Neuronal stem cell (in vitro differentiated cells): Measurements from ENCODE around the gene ZC3H12C.

Experiments
- DNase-seq: peaks from one replicate; pipeline ENCODE4 v3.0.0-alpha.2; 2013; ENCODE audit warnings: low spot score
- H2AFZ ChIP-seq: one replicate; pipeline ENCODE4 v1.6.1; 2013; ENCODE audit warnings: mild to moderate bottlenecking, low read length, inconsistent platforms
- H2AK5ac ChIP-seq: 2 replicates; pipeline ENCODE4 v1.6.1; 2013; ENCODE audit warnings: low read depth, mild to moderate bottlenecking, inconsistent platforms, low read length, moderate library complexity, mixed read lengths
- H2BK120ac ChIP-seq: 2 replicates; pipeline ENCODE4 v1.6.1; 2013; ENCODE audit warnings: low read depth, mild to moderate bottlenecking, inconsistent platforms, low read length, moderate library complexity, mixed read lengths
- H2BK12ac ChIP-seq: one replicate; pipeline ENCODE4 v1.6.1; 2013; ENCODE audit warnings: low read length, inconsistent platforms
- H2BK15ac ChIP-seq: 2 replicates; pipeline ENCODE4 v1.6.1; 2013; ENCODE audit warnings: mild to moderate bottlenecking, low read length, inconsistent platforms, mixed read lengths
- H2BK5ac ChIP-seq: one replicate; pipeline ENCODE4 v1.6.1; 2013; ENCODE audit warnings: inconsistent platforms, mild to moderate bottlenecking, low read length, moderate library complexity
- H3K14ac ChIP-seq: one replicate; pipeline ENCODE4 v1.6.1; 2013; ENCODE audit warnings: low read length, inconsistent platforms
- H3K18ac ChIP-seq: 2 replicates; pipeline ENCODE4 v1.6.1; 2013; ENCODE audit warnings: low read length, inconsistent platforms
- H3K23ac ChIP-seq: 2 replicates; pipeline ENCODE4 v1.6.1; 2013; ENCODE audit warnings: low read depth, mild to moderate bottlenecking, mixed read lengths, low read length, inconsistent platforms; ENCODE audit not compliant: poor library complexity
- H3K27ac ChIP-seq: replicated peaks from 3 replicates; pipeline ENCODE4 v1.5.1; 2013; ENCODE audit warnings: low read length, inconsistent platforms
- H3K27me3 ChIP-seq, 3 experiments: 2 replicates each; pipeline ENCODE4 v1.6.1; 2013; ENCODE audit warnings: low read length in 3 of 3, mild to moderate bottlenecking in 2 of 3, inconsistent platforms in 1 of 3, low read depth in 1 of 3, mixed read lengths in 1 of 3, moderate library complexity in 1 of 3; ENCODE audit not compliant: control insufficient read depth in 3 of 3, insufficient read depth in 3 of 3
- H3K36me3 ChIP-seq, 2 donors: replicated peaks in 1 of 2; 2 replicates each; pipeline ENCODE4 v1.6.1; 2013; ENCODE audit warnings: low read length in 2 of 2; ENCODE audit not compliant: control insufficient read depth in 2 of 2, insufficient read depth in 2 of 2
- H3K4ac ChIP-seq: 2 replicates; pipeline ENCODE4 v1.6.1; 2013; ENCODE audit warnings: inconsistent platforms, mild to moderate bottlenecking, low read length, moderate library complexity
- H3K4me1 ChIP-seq, 2 donors: 1 replicate in 1 of 2; 2 replicates in 1 of 2; pipeline ENCODE4 v1.6.1; 2013; ENCODE audit warnings: low read length in 2 of 2, low read depth in 1 of 2; ENCODE audit not compliant: control insufficient read depth in 2 of 2, insufficient read depth in 1 of 2
- H3K4me2 ChIP-seq: one replicate; pipeline ENCODE4 v1.6.1; 2013; ENCODE audit warnings: mild to moderate bottlenecking, low read length, inconsistent platforms; ENCODE audit not compliant: insufficient read depth, poor library complexity, severe bottlenecking
- H3K4me3 ChIP-seq, 2 donors: 2 replicates each; pipeline ENCODE4 v1.5.1; 2013; ENCODE audit warnings: low read length in 2 of 2, mild to moderate bottlenecking in 2 of 2, inconsistent platforms in 1 of 2, moderate library complexity in 1 of 2
- H3K79me1 ChIP-seq: one replicate; pipeline ENCODE4 v1.6.1; 2013; ENCODE audit warnings: low read depth, mild to moderate bottlenecking, inconsistent platforms, low read length, moderate library complexity
- H3K9ac ChIP-seq: one replicate; pipeline ENCODE4 v1.6.1; 2013; ENCODE audit warnings: mild to moderate bottlenecking, low read depth, low read length, inconsistent platforms; ENCODE audit not compliant: poor library complexity
- H3K9me3 ChIP-seq, 2 donors: replicated peaks in 1 of 2; 2 replicates each; pipeline versions ENCODE3 to v1.6.1; 2013; ENCODE audit warnings: low read length in 2 of 2, mild to moderate bottlenecking in 2 of 2, inconsistent platforms in 1 of 2, low read depth in 1 of 2, mixed read lengths in 1 of 2, moderate library complexity in 1 of 2; ENCODE audit not compliant: control insufficient read depth in 2 of 2, insufficient read depth in 1 of 2
- H4K8ac ChIP-seq: one replicate; pipeline ENCODE4 v1.6.1; 2013; ENCODE audit warnings: low read depth, mild to moderate bottlenecking, inconsistent platforms, low read length, moderate library complexity
- H4K91ac ChIP-seq: one replicate; pipeline ENCODE4 v1.6.1; 2013; ENCODE audit warnings: low read length, low read depth, mild to moderate bottlenecking, inconsistent platforms; ENCODE audit not compliant: poor library complexity
- WGBS, 2 donors: extraction: QIAGEN DNeasy Blood & Tissue Kit; methylation state at CpG; one replicate each; pipeline ENCODE4 v1.1.7; 2013; ENCODE audit warnings: missing lambda C conversion rate in 2 of 2, mixed read lengths in 1 of 2; ENCODE audit not compliant: insufficient read length in 2 of 2, insufficient replicate concordance in 1 of 2; ENCODE audit errors: extremely low coverage in 2 of 2; 5-methylcytosine and 5-hydroxymethylcytosine counted together

The ZC3H12C gene

GRCh38 chr11:110072930-110073329 lies 20.3 kb upstream of the ZC3H12C start:
- H3K27me3 ChIP-seq, result no peaks in the 10 kb centered on the region
- no peak overlapping the region for H3K4ac ChIP-seq
- H4K91ac ChIP-seq, result no peak overlapping the region
- no peak overlapping the region for H2BK120ac ChIP-seq
- H3K4me1 ChIP-seq, result peaks cover 4 to 15% of the 10 kb centered on the region in 2 donors
- H3K18ac ChIP-seq, result no peak overlapping the region
- no peak overlapping the region for H2BK12ac ChIP-seq
- no peak overlapping the region for H3K4me2 ChIP-seq
- no peak overlapping the region for H3K14ac ChIP-seq
- H3K36me3 ChIP-seq, result no peaks in the 10 kb centered on the region
- no peak overlapping the region for H3K27ac ChIP-seq
- H3K9me3 ChIP-seq, result no peaks in the 10 kb centered on the region
- H2AFZ ChIP-seq, result no peak overlapping the region
- H3K4me3 ChIP-seq, result no peak overlapping the region
- no peak for DNase-seq
- H2BK5ac ChIP-seq, result no peak overlapping the region
- H3K79me1 ChIP-seq, result no peaks in the 10 kb centered on the region
- H3K23ac ChIP-seq, result no peak overlapping the region
- H2AK5ac ChIP-seq, result no peak overlapping the region
- no peak overlapping the region for H4K8ac ChIP-seq
- H3K9ac ChIP-seq, result no peak overlapping the region
- no peak overlapping the region for H2BK15ac ChIP-seq

- Histone ChIP-seq H2BK12ac (no peak overlapping the region), H3K14ac (no peak overlapping the region), H3K9ac (no peak overlapping the region), H4K8ac (no peak overlapping the region), H2BK15ac (no peak overlapping the region), H2AFZ (no peak overlapping the region), H3K18ac (no peak overlapping the region), H3K4ac (no peak overlapping the region), H3K27me3 (no peaks in the 10 kb centered on the region), H3K23ac (no peak overlapping the region), H3K36me3 (no peaks in the 10 kb centered on the region), H2AK5ac (no peak overlapping the region), H3K4me3 (no peak overlapping the region), H3K27ac (no peak overlapping the region), H2BK5ac (no peak overlapping the region), H2BK120ac (no peak overlapping the region), H3K4me1 (peaks cover 4 to 10% of the 10 kb centered on the region in 2 donors), H3K9me3 (peaks cover 3 to 7% of the 10 kb centered on the region in 2 donors), H4K91ac (no peak overlapping the region), H3K79me1 (no peaks in the 10 kb centered on the region), H3K4me2 (no peak overlapping the region)
- WGBS, 2 donors, result no CpG with 5 or more reads among the region's 7 CpGs
- no peak for DNase-seq
These were observed 18.7 kb upstream of the ZC3H12C start for GRCh38 chr11:110074499-110074898.

DNA sequence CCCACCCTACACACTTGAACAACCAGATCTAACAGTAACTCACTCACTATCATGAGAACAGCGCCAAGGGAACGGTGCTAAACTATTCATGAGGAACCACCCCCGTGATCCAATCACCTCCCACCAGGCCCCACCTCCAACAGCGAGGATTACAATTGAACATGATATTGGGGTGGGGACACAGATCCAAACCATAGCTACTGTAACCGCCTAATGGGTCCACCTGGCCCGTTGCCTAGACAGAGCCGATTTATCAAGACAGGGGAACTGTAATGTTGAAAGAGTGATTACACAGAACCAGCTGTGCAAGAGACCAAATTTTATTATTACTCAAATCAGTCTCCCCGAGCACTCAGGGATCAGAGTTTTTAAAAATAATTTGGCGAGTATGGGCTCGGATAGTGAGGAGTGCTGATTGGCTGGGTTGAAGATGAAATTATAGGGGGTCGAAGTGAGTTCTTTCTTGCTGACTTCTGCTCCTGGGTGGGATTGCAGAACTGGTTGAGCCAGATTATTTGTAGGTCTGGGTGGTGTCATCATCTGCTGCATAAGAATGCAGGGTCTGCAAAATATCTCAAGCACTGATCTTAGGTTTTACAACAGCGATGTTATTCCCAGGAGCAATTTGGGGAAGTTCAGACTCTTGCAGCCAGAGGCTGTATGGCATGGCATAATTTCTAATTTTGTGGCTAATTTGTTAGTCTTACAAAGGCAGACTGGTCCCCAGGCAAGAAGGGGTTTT lies 17.9 kb upstream of the ZC3H12C start:
- peaks cover 3 to 7% of the 10 kb centered on the region in 2 donors for H3K9me3 ChIP-seq
- H2AK5ac ChIP-seq, result no peak overlapping the region
- H2BK5ac ChIP-seq, result no peak overlapping the region
- no peaks in the 10 kb centered on the region for H3K36me3 ChIP-seq
- no peak overlapping the region for H3K18ac ChIP-seq
- H2BK15ac ChIP-seq, result no peak overlapping the region
- no CpG with 5 or more reads among the region's 12 CpGs for WGBS, 2 donors
- H3K4ac ChIP-seq, result no peak overlapping the region
- no peaks in the 10 kb centered on the region for H3K79me1 ChIP-seq
- H2BK120ac ChIP-seq, result no peak overlapping the region
- no peak overlapping the region for H2AFZ ChIP-seq
- no peaks in the 10 kb centered on the region for H3K27me3 ChIP-seq
- H2BK12ac ChIP-seq, result no peak overlapping the region
- no peak overlapping the region for H3K4me2 ChIP-seq
- H4K8ac ChIP-seq, result no peak overlapping the region
- H3K27ac ChIP-seq, result no peak overlapping the region
- H3K9ac ChIP-seq, result no peak overlapping the region
- H3K4me3 ChIP-seq, result no peak overlapping the region
- no peak overlapping the region for H3K23ac ChIP-seq
- peaks cover 4 to 8% of the 10 kb centered on the region in 2 donors for H3K4me1 ChIP-seq
- DNase-seq, result no peak
- H3K14ac ChIP-seq, result no peak overlapping the region
- H4K91ac ChIP-seq, result no peak overlapping the region

DNA sequence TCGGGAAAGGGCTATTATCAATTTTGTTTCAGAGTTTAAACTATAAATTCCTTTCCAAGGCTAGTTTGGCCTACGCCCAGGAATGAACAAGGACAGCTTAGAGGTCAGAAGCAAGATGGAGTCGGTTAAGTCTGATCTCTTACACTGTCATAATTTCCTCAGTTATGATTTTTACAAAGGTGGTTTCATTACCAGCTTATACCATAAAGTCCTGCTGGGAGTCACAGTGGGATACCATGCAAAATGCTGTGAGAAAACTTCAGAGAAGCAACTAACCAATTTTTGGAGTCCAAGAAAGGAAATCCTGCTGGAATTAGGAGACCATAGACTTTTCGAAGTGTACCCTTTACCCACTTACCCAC lies 17.4 kb upstream of the ZC3H12C start:
- no peak overlapping the region for H2AFZ ChIP-seq

More for the DNA sequence above, 17.4 kb upstream of the ZC3H12C start:
- Histone ChIP-seq H3K9me3 (peaks cover 3 to 7% of the 10 kb centered on the region in 2 donors), H3K27me3 (no peaks in the 10 kb centered on the region), H3K36me3 (no peaks in the 10 kb centered on the region), H2AK5ac (no peak overlapping the region), H3K27ac (no peak overlapping the region), H2BK120ac (no peak overlapping the region), H4K8ac (no peak overlapping the region), H3K23ac (no peak overlapping the region), H3K14ac (no peak overlapping the region), H2BK12ac (no peak overlapping the region), H3K18ac (no peak overlapping the region), H3K4me3 (no peak overlapping the region), H2BK15ac (no peak overlapping the region), H3K4me1 (peaks cover 4 to 7% of the 10 kb centered on the region in 2 donors), H3K4me2 (no peak overlapping the region), H4K91ac (no peak overlapping the region), H2BK5ac (no peak overlapping the region), H3K79me1 (no peaks in the 10 kb centered on the region), H3K9ac (no peak overlapping the region), H3K4ac (no peak overlapping the region)
- DNase-seq, result no peak
- WGBS, 2 donors, result no CpG with 5 or more reads among the region's 4 CpGs
